Upper lobe of left lung (tissue), 4 donors: ENCODE results near the gene PICALM.

Source experiments
- CTCF ChIP-seq, 6 experiments: fragments of 450-650 bp in 4 of 6; fragments of 200-600 bp in 2 of 6; sonication (generic) in 2 of 6; IDR thresholded peaks; one replicate each; pipeline ENCODE4 v1.5.1; 2016 to 2019; ENCODE audit warnings: antibody characterized with exemption in 6 of 6
- EP300 ChIP-seq, 4 donors: sonication (generic); formaldehyde crosslinking; IDR thresholded peaks; one replicate each; pipeline ENCODE4 v1.5.1; 2017; ENCODE audit warnings: antibody characterized with exemption in 4 of 4, control low read depth in 2 of 4
- POLR2A ChIP-seq, 4 donors: fragments of 450-650 bp; IDR thresholded peaks; one replicate each; pipeline ENCODE4 v1.5.1; 2016 to 2017; ENCODE audit warnings: antibody characterized with exemption in 4 of 4, mild to moderate bottlenecking in 2 of 4
- POLR2AphosphoS5 ChIP-seq, 2 donors: sonication (generic); formaldehyde crosslinking; IDR thresholded peaks; one replicate each; pipeline ENCODE4 v1.5.1; 2017; ENCODE audit warnings: antibody characterized with exemption in 2 of 2

- TF ChIP-seq CTCF (IDR thresholded peaks at IDR 0.05) (no peak), EP300 (IDR thresholded peaks at IDR 0.05) (no peak), POLR2A (IDR thresholded peaks at IDR 0.05) (no peak), POLR2AphosphoS5 (IDR thresholded peaks at IDR 0.05) (no peak)
Measured at GRCh38 chr11:86052693-86053641, 15.9 kb downstream of the PICALM start.
